Daoy (cell line): Measurements from ENCODE around the gene EIF2AK3. TPM values are rescaled to one million over a fixed set of nuclear protein-coding genes. Genes with fewer than 3 reads are reported as not detected.
"Not testable (repeated sequence)": the region's sequence is repeated elsewhere in the genome, so short reads cannot be mapped to it uniquely, and the experiment has no call there.

ENCODE experiments used
- DNase-seq: peaks from one replicate; pipeline ENCODE4 v3.0.0-alpha.2; 2015; ENCODE audit warnings: low read depth
- total RNA-seq: library from RNA; depleted of rRNA; stranded (reverse); fragments of >200 nt; shearing (Covaris generic); gene quantifications from 2 replicates; pipeline ENCODE4 v1.2.3, GENCODE V29; 2014

EIF2AK3 gene
- total RNA-seq, 1 experiment from 2014 or later, result 12.6 TPM

GRCh38 chr2:88597168-88597567, 30.1 kb downstream of the EIF2AK3 start:
- no peak for DNase-seq

- DNase-seq, result no peak
Measured at GRCh38 chr2:88596141-88596830, 31.0 kb downstream of the EIF2AK3 start.

GRCh38 chr2:88591698-88592097, 35.6 kb downstream of the EIF2AK3 start:
- no peak for DNase-seq

- DNase-seq, result peak; percentile 50
Measured at GRCh38 chr2:88590998-88591613, 36.2 kb downstream of the EIF2AK3 start.

- DNase-seq, result no peak
Measured at GRCh38 chr2:88585969-88586368, 41.3 kb downstream of the EIF2AK3 start.

- DNase-seq, result no peak
Measured at GRCh38 chr2:88582030-88582429, 45.2 kb downstream of the EIF2AK3 start.

- no peak for DNase-seq
Measured at GRCh38 chr2:88580088-88580487, 47.2 kb downstream of the EIF2AK3 start.

- DNase-seq, result no peak
Measured at GRCh38 chr2:88575630-88576029, 51.6 kb downstream of the EIF2AK3 start.

GRCh38 chr2:88575051-88575450, 52.2 kb downstream of the EIF2AK3 start:
- no peak for DNase-seq

- no peak for DNase-seq
Measured at GRCh38 chr2:88574445-88574844, 52.8 kb downstream of the EIF2AK3 start.

GRCh38 chr2:88568179-88568578, 59.1 kb downstream of the EIF2AK3 start:
- no peak for DNase-seq

- DNase-seq, result no peak
Measured at GRCh38 chr2:88564402-88564801, 62.9 kb downstream of the EIF2AK3 start.

- DNase-seq, result no peak
Measured at GRCh38 chr2:88563129-88563528, 64.1 kb downstream of the EIF2AK3 start.

- DNase-seq, result no peak
Measured at GRCh38 chr2:88561646-88562388, 65.4 kb downstream of the EIF2AK3 start.

GRCh38 chr2:88560619-88561307, 66.5 kb downstream of the EIF2AK3 start:
- no peak for DNase-seq

GRCh38 chr2:88557290-88557689, 70.0 kb downstream of the EIF2AK3 start:
- no peak for DNase-seq

- no peak for DNase-seq
Measured at GRCh38 chr2:88556026-88556425, 71.2 kb downstream of the EIF2AK3 start.

- DNase-seq, result peak; percentile 9
Measured at GRCh38 chr2:88554189-88554588, 73.1 kb downstream of the EIF2AK3 start.

- peak; percentile 5 for DNase-seq
Measured at GRCh38 chr2:88549616-88550292, 77.5 kb downstream of the EIF2AK3 start.

- DNase-seq, result not testable (repeated sequence)
Measured at GRCh38 chr2:88546291-88546690, 81.0 kb downstream of the EIF2AK3 start.

- DNase-seq, result peak; percentile 75
Measured at GRCh38 chr2:88545118-88545517, 82.1 kb downstream of the EIF2AK3 start.
